HEK293T (cell line): ENCODE data around the gene ING1.

Experiments
- ARNT ChIP-seq: fragments of 450-650 bp; IDR thresholded peaks from 2 replicates; pipeline ENCODE4 v1.6.1; 2017; ENCODE audit warnings: mild to moderate bottlenecking
- L3MBTL2 ChIP-seq: fragments of 450-650 bp; conservative IDR thresholded peaks from 2 replicates; pipeline ENCODE4 v1.6.1; 2016; ENCODE audit warnings: mild to moderate bottlenecking

GRCh38 chr13:110677731-110678545 lies 35.6 kb upstream of the ING1 start:
- no peak for TF ChIP-seq ARNT
- no peak for TF ChIP-seq L3MBTL2
